CD1c-positive myeloid dendritic cell (primary cell): Measurements from ENCODE around the gene TOM1L1.
A peak's percentile ranks its signal among the peaks of the same experiment; 100 is the strongest.

Experiments used
- DNase-seq: peaks from one replicate; pipeline ENCODE4 v3.0.0-alpha.2; 2016; ENCODE audit errors: extremely low spot score

The TOM1L1 gene

DNA sequence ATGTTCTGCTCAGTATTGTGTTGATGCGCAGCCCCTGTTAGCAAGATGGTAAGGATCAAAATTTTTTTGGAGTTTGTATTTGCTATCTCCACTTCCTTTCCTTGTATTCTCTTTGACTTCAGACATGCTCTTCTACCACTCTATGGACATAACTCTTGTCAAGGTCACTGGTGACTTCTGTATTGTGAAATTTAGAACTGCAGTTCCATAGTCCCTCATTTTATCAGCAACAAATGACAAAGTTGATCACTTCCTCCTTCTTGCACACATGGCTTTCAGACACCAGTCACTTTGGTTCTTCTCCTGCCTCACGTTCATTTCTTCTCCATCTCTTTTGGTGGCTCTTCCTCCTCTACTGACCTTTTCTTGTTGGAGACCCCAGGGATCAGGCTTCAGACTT is 46.7 kb downstream of the TOM1L1 start:
- DNase-seq = no peak

DNA sequence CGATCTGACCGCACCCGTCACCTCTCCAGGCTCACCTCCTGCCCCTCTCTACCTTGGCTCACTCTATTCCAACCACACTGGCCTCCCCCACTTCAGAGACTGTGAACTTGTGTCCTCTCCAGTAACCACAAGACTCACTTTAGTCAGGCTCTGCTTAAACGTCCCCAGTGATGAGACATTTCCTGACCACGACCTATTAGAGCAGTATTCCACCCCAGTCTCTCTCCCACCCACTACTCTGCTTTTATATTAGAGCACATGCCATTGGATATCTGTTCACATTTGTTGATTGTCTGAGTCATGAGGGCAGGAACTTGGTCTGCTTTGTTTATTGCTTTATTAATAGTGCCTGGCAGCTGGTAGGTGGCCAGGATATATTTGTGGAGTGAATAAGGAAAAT is 47.7 kb downstream of the TOM1L1 start:
- no peak for DNase-seq

DNA sequence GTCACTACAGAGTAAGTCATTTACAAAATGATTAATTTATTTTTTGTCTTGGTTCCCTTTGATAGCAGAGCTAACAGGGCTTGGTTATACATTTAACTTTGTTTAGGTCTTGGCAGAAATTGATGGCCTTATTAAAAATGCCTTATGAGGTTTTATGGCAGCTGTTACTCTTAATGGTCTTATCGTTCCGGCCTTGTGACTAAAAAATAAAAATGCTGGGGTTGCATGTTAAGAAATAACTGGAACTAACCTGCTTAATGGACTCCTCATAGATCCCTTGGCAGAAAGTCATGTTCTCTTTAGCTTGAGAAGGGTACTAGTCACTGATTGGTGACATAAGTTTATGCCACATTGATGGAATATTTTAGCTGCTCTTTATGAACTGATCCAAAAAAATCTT is 49.5 kb downstream of the TOM1L1 start:
- DNase-seq = no peak

DNA sequence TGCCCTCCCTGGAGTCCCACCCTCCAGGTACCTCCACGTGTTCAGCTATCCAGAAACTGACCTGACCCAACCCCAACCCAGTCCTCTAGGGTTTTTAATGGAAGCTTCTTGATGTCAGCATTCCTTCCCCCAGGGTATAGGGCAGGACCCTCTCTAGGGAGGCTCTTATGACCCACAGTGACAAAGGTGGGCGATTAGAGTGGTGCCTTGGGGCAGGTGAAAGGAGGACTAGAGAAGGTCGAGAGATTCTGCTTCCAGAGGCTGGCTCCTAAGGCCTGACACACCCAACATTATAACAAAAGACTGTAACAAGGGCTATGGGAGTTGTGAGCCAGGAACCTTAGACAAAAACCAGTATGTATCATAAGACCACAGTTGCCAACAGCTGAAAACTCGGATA is 50.6 kb downstream of the TOM1L1 start:
- DNase-seq = no peak

DNA sequence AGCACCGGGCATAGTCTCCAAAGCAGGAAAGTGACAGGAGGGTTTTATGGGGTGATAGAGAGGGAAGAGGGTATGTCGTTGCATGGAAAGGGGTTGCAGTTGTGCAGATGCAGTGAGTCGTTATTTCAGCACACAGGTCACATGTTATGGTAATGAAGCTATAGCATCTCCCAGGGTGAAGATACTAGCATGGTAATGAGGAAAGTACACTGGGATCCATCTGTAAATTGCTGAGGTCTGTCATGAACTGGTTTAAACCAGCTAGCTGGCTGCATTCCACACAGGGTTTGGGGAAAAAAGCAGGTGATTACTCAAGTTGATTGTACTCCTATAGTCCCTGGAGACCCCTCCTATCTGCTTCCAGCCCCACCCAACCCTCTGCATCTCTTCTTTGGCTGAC is 56.1 kb downstream of the TOM1L1 start:
- DNase-seq = no peak

DNA sequence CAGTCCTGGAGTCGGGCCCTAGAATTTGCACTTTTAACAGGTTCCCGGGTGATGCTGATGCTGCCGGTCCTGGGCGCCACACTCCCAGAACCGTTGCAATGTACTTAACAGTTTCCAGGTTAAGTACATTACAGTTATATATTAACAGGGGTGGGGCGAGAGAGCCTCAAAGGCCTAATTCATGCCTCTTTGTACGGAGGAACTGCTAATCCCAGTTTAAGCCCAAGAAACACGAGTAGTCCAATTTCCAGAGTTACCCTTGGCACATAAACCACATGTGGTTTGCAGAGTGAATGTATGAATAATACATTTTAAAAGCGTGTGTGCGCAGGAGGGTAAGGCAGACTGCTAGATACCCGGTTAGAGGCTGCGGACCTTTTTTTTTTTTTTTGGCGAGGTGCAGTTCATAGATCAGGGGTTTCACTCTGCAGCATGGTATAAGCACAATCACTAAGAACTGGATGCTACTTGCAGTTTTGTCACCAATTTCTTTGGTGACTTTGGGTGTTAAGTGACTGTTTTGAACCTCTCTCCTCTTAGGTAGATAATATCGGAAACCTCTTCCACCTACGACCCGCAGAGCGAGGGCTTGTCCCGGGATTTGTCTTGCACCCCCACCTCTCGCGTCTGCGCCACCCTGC is 67.1 kb downstream of the TOM1L1 start:
- no peak for DNase-seq

DNA sequence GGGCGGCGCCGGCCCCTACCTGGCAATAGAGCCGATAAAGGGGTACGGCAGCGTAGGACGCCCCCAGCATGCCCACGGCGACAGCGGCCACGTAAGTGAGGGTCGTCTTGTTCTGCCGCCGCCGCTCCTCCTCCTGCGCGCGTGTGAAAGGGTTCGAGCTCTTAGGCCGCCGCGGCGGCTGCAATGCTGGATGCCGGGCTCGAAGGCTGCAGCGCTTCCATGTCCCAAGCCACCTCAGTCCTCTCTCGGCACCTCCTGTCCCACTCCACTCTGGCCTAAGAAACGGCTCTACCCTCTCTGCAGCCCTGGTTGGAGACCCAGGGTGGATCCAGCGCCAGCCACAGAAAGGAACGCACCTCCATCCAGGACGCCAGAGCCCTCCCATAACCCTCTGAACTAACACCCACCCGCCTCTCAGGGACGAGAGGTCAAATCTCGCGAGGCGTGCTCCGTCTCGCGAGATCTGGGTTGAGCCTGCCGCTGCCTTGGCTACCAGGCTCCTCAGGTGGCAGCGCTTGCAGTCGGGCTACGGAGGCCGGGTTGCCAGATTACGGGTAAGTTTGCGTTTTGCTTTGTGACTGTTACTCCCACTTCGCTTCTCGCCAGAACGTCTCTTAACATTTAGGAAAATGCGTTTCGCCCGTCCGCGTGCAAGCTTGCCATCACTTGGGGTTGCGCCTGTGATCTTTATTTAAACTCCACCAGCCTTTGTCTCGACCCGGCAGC is 67.8 kb downstream of the TOM1L1 start, which contains the start of the genes COX11 and STXBP4:
COX11 (minus strand) TSS at position 393 of the 726 bp plus-strand sequence; CDS start at position 385, 8 bp downstream.
STXBP4 (plus strand) TSS at position 504 of the 726 bp plus-strand sequence. CDS start 17,455 bp downstream, outside the sequence.
- DNase-seq = peak; percentile 98

DNA sequence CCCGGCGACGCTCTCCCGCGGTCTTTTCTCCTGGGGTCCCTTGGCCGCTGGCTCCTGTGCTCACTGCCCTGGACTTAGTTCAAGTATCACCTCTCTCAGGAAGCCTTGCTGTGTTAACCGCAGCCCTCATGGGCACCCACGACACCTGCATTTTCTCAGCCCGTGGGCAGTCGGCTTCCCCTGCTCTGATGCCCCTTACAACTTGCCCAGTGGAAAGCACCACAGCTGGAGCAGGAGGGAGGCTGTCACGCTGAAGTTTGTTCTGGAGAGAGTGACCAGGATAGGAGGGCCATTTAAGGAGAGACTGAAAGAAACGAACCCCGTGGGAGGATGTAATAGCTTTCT is 68.3 kb downstream of the TOM1L1 start:
- peak; percentile 17 for DNase-seq

DNA sequence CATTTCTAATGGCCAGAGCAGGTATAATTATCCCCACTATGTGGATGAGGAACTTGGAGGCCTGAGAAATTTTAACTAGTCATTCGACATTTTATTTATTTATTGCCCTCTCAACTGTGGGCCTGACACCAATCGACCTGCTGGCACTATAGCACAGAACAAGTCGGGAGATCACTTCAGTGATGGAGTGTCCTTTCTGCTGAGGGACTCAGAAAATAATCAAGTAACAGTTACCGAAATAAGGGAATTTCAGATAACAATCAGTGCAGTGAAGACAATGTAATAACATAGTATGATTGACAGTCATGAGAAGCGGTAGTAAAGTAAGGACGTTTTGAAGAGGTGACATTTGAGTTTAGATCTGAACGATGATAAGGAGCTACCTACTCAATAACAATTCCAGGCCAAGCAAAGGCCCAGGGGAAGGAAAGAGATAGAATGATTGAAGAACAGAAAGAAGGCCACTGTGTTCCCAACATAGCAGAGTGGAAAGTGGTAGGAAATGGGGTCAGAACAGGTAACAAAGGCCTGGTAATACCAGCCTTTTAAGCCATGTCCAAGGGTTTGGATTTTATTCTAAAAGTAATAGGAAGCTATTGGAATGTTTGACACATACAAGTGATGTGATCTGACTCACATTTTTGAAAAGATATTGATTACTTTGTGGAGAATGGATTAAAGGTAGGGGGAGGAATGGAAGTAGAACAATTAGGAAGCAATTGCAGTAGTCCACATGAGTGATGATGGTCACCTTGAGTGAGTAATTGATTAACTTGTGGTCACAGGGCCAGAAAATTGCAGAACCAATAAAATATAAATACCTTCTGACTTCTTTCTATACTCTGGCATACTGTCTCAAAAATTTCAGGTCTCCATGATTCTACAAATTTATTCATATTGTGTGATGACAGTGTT is 69.3 kb downstream of the TOM1L1 start:
- DNase-seq = no peak

DNA sequence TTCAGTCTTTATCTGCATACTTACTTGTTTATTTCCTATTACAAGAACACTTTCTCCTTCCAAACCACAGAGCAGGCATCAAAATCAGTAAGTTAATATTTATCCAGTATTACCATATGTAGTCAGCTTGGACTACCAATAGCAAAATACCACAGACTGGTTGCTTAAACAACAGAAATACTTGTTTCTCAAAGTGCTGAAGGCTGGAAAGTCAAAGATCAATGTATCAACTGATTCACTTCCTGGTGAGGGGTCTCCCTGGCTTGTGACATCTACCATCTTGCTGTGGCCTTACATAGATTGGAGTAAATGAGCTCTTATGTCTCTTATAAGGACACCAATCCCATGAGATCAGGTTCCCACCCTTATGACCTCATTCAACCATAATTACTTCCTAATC is 70.5 kb downstream of the TOM1L1 start:
- no peak for DNase-seq

DNA sequence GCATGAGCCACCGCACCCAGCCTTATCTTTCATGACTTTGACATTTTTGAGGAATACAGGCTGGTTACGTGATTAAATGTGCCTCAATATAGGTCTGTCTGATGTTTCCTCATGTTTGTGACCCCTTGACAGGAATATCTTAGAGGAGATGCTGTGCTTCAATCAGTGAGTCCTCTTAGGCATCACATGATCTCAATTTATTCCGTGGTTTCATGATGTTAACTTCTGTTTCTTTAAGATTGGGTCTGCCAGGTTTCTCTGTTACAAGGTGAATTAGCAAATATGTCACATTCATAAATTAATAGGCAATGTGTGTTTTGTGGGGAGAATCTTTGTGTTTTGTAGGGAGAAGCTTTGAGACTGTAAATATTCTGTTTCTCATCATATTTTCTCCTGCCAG is 71.2 kb downstream of the TOM1L1 start:
- no peak for DNase-seq

DNA sequence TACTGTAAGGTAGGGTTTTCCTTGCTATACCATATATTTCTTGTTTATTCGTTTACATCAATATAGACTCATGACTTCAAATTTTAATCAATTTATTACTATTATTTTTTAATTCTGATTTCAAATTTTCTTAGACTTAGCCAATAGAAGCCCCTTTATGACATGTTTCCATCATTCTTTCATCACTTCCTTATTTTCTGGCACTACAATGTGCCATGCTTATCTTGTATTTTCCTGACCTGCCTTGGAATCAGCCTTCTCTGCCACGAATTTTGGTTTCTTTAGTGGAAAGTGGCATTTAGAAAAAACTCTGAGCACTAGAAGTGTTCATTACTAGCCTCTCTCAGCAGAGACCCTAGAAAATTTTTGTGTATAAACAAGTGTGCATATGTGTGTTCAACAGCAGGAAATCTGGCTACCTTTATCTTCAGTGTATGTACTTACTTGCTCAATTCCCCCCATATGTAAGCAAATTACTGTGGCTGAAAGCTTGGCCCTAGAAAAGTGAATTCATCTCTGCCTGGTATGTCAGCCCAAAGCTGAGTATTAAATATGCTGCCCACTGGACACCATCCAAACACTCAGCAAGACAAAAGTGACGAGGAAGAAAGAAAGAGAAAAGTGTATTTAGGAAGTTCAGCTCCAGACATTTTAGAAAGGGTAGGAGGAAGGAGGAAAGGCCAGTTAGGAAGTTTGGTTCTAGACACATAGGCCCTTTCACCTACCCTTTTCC is 71.9 kb downstream of the TOM1L1 start:
- no peak for DNase-seq

DNA sequence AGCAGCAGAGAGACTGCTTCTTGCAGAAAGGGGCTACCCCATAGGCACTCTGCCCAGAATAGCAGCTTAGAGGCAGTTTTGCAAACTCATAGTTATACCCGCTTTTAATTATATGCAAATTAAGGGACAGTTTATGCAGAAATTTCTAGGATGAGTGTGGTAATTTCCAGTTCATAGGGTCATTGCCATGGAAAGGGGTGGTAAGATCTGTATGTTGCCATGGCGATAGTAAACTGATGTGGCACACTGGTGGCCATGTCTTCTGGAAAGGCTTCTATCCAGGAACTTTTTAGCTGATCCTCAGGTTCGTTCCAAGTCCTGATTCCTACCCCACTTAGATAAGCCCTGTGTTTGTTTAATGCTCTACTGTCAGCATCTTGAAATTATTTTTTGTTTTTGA is 74.1 kb downstream of the TOM1L1 start:
- DNase-seq = no peak

DNA sequence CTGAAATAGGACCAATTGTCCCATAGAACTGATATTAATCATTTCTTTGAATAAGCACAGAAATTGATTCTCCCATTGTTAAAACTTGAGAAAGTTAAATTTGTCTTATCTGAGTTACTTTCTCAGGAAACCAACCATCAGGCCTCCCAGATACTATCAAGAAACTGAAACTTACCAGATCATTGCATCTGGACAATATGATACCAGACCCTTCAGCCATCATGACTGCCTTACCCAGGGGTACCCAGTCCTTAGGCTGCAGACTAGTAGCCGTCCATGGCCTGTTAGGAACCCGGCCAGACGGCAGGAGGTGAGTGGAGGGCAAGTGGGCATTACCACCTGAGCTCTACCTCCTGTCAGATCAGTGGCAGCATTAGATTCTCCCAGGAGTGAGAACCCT is 75.7 kb downstream of the TOM1L1 start:
- no peak for DNase-seq

DNA sequence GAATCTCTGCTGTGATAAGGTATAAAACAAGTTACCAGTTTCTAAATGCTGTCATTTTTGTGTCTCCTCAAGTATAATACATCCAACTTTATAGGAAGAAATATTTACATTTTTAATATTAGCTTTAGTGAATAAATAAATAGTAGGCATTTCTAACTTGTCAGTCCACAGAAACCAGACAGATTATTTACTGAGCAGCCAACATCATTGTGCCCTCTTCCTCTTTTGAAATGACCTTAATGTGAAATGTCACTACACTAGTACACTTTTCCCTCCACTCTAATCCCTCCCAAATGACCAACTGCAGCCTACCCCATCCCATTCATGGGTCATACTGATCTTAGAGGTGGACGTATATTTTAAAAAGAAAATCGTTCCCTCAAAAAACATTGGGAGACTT is 77.1 kb downstream of the TOM1L1 start:
- no peak for DNase-seq

DNA sequence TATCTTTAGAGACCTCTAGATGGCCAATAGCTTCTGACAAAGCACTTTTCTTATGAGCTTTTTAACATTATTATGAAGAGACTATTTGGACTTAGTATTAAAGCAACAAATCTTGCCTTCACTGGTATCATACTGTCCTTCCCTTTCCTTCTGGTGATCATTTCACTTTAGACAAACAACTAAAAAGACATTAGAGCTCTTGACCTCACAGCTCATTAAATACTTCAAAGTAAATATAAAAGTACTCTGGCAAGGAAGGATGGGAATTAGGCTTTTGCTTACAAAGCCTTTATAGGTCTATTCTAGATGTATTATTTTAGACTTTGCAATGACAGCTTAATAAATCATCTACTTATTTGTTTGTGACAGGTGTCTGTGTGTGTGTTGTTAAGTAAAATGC is 79.0 kb downstream of the TOM1L1 start:
- DNase-seq = no peak

DNA sequence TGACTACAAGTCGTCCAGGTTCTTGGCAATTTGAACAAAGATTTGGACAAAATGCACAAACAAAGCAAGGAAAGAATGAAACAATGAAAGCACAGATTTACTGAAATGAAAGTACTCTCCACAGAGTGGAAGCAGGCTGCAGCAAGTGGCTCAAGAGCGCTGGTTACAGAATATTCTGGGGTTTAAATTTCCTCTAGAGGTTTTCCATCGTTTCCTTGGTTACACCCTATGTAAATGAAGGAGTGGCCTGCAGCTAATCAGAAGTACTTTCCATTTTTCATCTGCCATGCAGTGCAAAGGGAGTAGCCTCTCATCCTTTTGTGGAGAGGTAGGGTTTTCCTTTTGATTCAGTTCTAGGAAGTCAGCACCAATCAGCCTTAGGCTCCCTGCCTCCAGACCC is 79.7 kb downstream of the TOM1L1 start:
- DNase-seq = no peak

DNA sequence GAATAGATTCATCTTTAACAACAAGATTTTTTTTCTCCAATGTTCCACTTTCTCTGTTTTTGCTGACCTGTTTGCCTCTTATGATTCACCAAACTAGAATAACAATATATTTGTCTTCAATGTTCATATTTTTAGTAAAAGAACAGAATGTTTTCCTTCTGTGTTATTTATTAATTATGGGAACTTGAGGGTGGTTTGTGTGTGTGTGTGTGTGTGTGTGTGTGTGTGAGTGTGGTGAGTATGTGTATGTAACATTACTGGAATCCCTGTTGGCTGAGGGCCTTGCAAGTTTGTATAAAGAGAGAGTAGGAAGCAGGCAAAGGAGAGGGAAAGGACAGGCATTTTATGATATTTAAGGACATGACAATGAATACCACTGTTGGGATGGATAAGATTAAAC is 81.7 kb downstream of the TOM1L1 start:
- no peak for DNase-seq

DNA sequence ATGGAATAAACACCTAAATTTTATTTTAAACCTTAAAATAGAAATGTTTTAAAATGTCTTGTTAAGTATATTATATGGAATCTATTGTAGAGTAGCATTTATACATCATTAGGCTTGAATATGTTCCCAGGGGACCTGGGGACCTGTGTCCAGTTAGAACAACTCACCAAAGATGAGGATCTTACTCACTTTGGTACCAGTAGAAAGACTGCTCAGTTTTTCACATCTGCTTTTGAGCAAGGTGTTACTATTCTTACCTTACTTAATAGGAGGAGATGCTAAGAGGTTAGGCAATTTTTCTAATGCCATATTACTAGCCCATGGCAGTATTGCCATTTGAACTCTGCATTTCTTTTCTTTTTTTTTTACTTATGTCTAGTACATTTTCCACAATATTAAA is 82.6 kb downstream of the TOM1L1 start:
- DNase-seq = no peak

DNA sequence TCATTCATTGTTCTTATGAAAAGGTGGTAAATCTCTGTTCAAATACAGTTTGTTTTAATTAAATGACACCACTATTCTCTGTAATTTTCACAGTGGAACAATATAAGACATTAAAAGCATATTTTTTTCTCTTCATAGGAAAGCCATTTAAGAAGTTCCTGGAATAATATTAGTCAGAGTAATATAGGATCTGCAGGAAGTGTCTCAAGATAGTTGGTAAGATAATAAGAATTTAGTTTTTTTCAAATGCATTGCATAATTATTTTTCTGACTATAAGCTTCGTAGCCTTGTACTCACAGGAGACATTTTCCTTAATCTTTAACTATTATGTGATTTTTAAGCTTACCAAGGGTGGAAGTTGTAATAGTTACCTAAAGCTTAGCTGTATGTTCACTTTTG is 84.8 kb downstream of the TOM1L1 start:
- DNase-seq = no peak

DNA sequence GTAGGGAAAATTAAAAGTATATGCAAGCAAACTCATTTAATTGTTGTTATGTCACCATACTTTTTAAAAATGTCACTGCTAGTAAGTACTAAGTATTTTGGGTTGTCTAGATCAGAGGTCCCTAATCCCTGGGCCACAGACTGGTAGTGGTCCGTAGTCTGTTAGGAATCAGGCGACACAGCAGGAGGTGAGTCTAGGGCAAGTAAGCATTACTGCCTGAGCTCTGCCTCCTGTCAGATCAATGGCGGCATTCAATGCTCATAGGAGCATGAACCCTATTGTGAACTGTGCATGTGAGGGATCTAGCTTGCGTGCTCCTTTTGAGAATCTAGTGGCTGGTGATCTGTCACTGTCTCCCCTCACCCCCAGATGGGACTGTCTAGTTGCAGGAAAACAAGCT is 89.5 kb downstream of the TOM1L1 start:
- DNase-seq = no peak

DNA sequence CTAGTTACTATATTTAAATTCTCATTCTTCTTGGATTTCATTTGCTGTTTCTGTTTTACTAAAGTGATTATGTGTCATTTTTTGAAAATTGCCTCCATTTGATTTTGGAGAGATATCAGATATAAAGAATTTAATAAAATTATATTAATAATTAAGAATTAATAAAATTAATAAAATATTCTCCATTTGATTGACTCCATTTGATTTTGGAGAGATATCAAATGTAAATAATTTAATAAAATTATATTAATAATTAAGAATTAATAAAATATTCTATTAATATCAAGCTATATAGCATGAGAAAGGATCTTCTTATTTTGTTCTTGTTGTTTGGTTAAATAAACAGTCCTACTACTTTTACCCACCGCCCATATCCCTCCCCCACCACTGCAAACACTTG is 90.9 kb downstream of the TOM1L1 start:
- DNase-seq = no peak
